MCF 10A (cell line): Measurements from ENCODE around the gene CNPY3. TPM values are rescaled to one million over a fixed set of nuclear protein-coding genes. Genes with fewer than 3 reads are reported as not detected.

ENCODE experiments used
- BruUV-seq: library from RNA; stranded (reverse); fragments of 400-500 nt; replicated peaks from 2 replicates; lab custom pipeline; 2021; lab: Mats Ljungman, UMichigan
- CTCF ChIA-PET: fragments of 300-600 bp; sonication (Branson Sonifier 250); formaldehyde crosslinking; extraction: SDS; loops from one replicate; lab custom pipeline; 2021; ENCODE audit warnings: antibody characterized with exemption, inconsistent platforms; lab: Yijun Ruan, JAX
- POLR2A ChIA-PET: fragments of 300-600, 350-650 bp; sonication (Branson Sonifier 250); formaldehyde crosslinking; extraction: SDS; loops from one replicate; lab custom pipeline; 2020; ENCODE audit warnings: antibody characterized with exemption, inconsistent platforms; lab: Yijun Ruan, JAX
- DNase-seq: peaks from one replicate; pipeline ENCODE4 v3.0.0-alpha.2; 2018; ENCODE audit not compliant: unreplicated experiment
- H3K27ac Mint-ChIP-seq: one replicate; pipeline ENCODE4 v1.8.0; 2022; ENCODE audit warnings: mild to moderate bottlenecking, low read depth, mixed read lengths; ENCODE audit not compliant: unreplicated experiment
- H3K27me3 Mint-ChIP-seq: one replicate; pipeline ENCODE4 v1.8.0; 2022; ENCODE audit warnings: mixed read lengths; ENCODE audit not compliant: insufficient read depth, unreplicated experiment
- H3K36me3 Mint-ChIP-seq: one replicate; pipeline ENCODE4 v1.8.0; 2022; ENCODE audit warnings: mild to moderate bottlenecking, moderate library complexity, mixed read lengths; ENCODE audit not compliant: insufficient read depth, unreplicated experiment
- H3K4me1 Mint-ChIP-seq: one replicate; pipeline ENCODE4 v1.8.0; 2022; ENCODE audit warnings: mixed read lengths; ENCODE audit not compliant: insufficient read depth, unreplicated experiment
- H3K4me3 Mint-ChIP-seq: one replicate; pipeline ENCODE4 v1.8.0; 2022; ENCODE audit warnings: mild to moderate bottlenecking, moderate library complexity, mixed read lengths; ENCODE audit not compliant: unreplicated experiment
- H3K9me3 Mint-ChIP-seq: one replicate; pipeline ENCODE4 v1.8.0; 2022; ENCODE audit warnings: mixed read lengths; ENCODE audit not compliant: unreplicated experiment
- CTCF ChIP-seq: fragments of 200-600 bp; IDR thresholded peaks from one replicate; pipeline ENCODE4 v1.8.0; 2022; ENCODE audit warnings: antibody characterized with exemption, mild to moderate bottlenecking; ENCODE audit not compliant: unreplicated experiment
- intact Hi-C: fragments of 100-400 bp; cut with micrococcal nuclease; formaldehyde crosslinking; loops from 2 replicates; pipeline ENCODE4 v1.14.1; 2022
- total RNA-seq: library from RNA; stranded (reverse); gene quantifications from 2 replicates; pipeline ENCODE4 v1.2.3, GENCODE V29; 2022

The CNPY3 gene
- total RNA-seq, 1 experiment from 2014 or later: 21.9 TPM

DNA sequence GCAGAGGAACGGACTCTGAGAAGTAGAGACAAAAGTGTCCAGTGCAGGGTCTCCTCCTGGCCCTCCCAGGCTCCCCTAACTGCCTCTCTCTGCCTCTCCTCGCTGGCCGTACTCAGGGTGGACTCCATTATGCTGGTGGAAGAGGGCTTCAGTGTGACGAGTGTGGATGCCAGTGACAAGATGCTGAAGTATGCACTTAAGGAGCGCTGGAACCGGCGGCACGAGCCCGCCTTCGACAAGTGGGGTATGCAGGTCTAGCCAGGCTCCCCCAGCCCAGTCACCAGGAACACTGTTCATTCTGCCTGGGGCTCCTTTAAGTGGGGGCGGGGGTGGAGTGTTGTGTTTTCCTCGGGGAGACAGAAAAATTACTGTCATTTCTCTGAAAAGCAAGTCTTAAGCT lies 32.8 kb downstream of the CNPY3 start:
- Mint-ChIP-seq H3K4me3 (no peak overlapping the region), H3K27me3 (no peaks in the 10 kb centered on the region), H3K27ac (no peak overlapping the region), H3K4me1 (peaks cover 7% of the 10 kb centered on the region), H3K36me3 (peaks cover 29% of the 10 kb centered on the region), H3K9me3 (no peaks in the 10 kb centered on the region)
- DNase-seq: no peak
- ChIA-PET POLR2A (interaction anchor here (2.8 to 3.4 kb wide), 2 partner anchors 10 to 17 kb away, joined by 5 to 25 read pairs; partner anchors contain the start of gene PEX6), CTCF (interaction anchor here (0.6 kb wide), 1 partner anchor 1260 kb away, joined by 3 read pairs; no protein-coding TSS in a partner anchor)
- no peak for TF ChIP-seq CTCF
- intact Hi-C loops: loop anchor here (5.0 kb wide), 1 partner anchor 35 kb away; the partner anchor contains the start of gene CNPY3
- no TSS peak for BruUV-seq

DNA sequence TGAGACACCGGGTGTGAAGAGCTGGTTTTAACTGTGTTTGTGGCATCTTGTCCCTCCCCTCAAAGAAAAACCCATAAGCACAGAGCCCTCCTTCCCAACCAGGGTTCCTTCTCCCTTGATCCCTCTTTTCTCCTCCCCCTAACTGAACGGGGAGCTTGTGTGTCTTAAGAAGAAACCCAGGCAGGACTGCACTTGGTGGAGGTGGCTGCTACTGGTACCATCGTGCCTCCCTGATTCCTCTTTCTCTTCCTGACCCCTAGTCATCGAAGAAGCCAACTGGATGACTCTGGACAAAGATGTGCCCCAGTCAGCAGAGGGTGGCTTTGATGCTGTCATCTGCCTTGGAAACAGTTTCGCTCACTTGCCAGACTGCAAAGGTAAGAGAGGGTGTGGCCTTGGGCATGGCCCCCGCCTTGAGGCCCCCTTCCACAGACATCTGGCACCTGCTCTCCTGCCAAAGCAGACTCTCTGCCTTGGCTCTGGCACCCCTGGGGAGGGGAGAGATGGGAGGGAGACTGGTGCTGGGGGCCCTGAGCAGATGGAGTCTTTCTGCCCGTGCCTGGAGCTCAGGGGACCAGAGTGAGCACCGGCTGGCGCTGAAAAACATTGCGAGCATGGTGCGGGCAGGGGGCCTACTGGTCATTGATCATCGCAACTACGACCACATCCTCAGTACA lies 33.4 kb downstream of the CNPY3 start:
- no peak for TF ChIP-seq CTCF
- ChIA-PET CTCF (interaction anchor here (0.6 kb wide), 2 partner anchors 25 to 81 kb away, joined by 3 to 5 read pairs; no protein-coding TSS in a partner anchor), POLR2A (interaction anchor here (2.8 to 3.4 kb wide), 2 partner anchors 10 to 16 kb away, joined by 5 to 25 read pairs; partner anchors contain the start of gene PEX6)
- H3K27ac Mint-ChIP-seq: no peak overlapping the region
- H3K9me3 Mint-ChIP-seq: no peaks in the 10 kb centered on the region
- H3K4me1 Mint-ChIP-seq: peaks cover 7% of the 10 kb centered on the region
- H3K36me3 Mint-ChIP-seq: peaks cover 29% of the 10 kb centered on the region
- no TSS peak for BruUV-seq
- H3K27me3 Mint-ChIP-seq: no peaks in the 10 kb centered on the region
- no peak overlapping the region for H3K4me3 Mint-ChIP-seq
- no peak for DNase-seq
- intact Hi-C loops: loop anchor here (5.0 kb wide), 1 partner anchor 35 kb away; the partner anchor contains the start of gene CNPY3

DNA sequence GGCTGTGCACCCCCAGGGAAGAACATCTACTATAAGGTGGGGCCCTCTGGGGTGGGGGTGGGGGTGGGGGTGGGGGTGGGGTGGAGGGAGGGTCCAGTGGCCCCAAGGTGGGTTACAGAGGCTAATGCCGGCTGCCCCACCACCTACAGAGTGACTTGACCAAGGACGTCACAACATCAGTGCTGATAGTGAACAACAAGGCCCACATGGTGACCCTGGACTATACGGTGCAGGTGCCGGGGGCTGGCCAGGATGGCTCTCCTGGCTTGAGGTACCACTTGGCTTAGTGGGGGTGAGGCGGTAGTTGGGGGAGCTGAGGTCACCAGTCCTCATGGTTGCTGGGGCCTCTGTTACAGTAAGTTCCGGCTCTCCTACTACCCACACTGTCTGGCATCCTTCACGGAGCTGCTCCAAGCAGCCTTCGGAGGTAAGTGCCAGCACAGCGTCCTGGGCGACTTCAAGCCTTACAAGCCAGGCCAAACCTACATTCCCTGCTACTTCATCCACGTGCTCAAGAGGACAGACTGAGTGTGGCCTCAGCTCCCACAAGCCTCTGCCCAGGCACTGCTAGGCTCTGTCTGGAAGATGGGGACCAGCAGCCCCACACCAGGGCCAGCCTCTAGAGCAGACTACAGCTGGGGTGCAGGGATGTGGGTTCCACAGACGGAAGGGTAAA lies 34.0 kb downstream of the CNPY3 start:
- no peaks in the 10 kb centered on the region for H3K27me3 Mint-ChIP-seq
- peaks cover 29% of the 10 kb centered on the region for H3K36me3 Mint-ChIP-seq
- peaks cover 7% of the 10 kb centered on the region for H3K4me1 Mint-ChIP-seq
- H3K27ac Mint-ChIP-seq: no peak overlapping the region
- H3K9me3 Mint-ChIP-seq: no peaks in the 10 kb centered on the region
- ChIA-PET CTCF (interaction anchor here (0.6 to 1.7 kb wide), 3 partner anchors 11 to 24 kb away, joined by 3 to 11 read pairs (median 3); no protein-coding TSS in a partner anchor), POLR2A (no interaction called here)
- no peak for TF ChIP-seq CTCF
- BruUV-seq: no TSS peak
- DNase-seq: no peak
- H3K4me3 Mint-ChIP-seq: no peak overlapping the region
- intact Hi-C loops: loop anchor here (5.0 kb wide), 1 partner anchor 36 kb away; the partner anchor contains the start of gene CNPY3
